GM23338 (cell line): ENCODE results near the gene RASL11B.

Source experiments
- CREB1 ChIP-seq: fragments of 250-450 bp; sonication (Bioruptor Pico); IDR thresholded peaks from 2 replicates; pipeline ENCODE4 v1.5.0; 2020; ENCODE audit warnings: low read depth, mild to moderate bottlenecking, moderate library complexity
- CTCF ChIP-seq, 2 experiments: fragments of 200-600 bp in 1 of 2; sonication (generic) in 1 of 2; conservative IDR thresholded peaks; 2 replicates each; pipeline versions ENCODE4 v1.5.1 to v1.6.1; 2016 to 2017; ENCODE audit warnings: antibody characterized with exemption in 2 of 2, low read depth in 2 of 2, mild to moderate bottlenecking in 2 of 2, moderate library complexity in 1 of 2
- EZH2 ChIP-seq: fragments of 200-600 bp; sonication (generic); IDR thresholded peaks from one replicate; pipeline ENCODE4 v1.8.0; 2017; ENCODE audit warnings: antibody characterized with exemption, mild to moderate bottlenecking, low read depth; ENCODE audit not compliant: unreplicated experiment
- EZH2phosphoT487 ChIP-seq: fragments of 200-600 bp; sonication (generic); IDR thresholded peaks from one replicate; pipeline ENCODE4 v1.8.1; 2018; ENCODE audit warnings: antibody characterized with exemption; ENCODE audit not compliant: unreplicated experiment
- NANOG ChIP-seq: IDR thresholded peaks from 2 replicates; pipeline ENCODE4 v1.6.1; 2016; ENCODE audit warnings: antibody characterized with exemption, borderline replicate concordance
- POLR2AphosphoS5 ChIP-seq: IDR thresholded peaks from 2 replicates; pipeline ENCODE4 v1.6.1; 2016; ENCODE audit warnings: antibody characterized with exemption, low read depth
- REST ChIP-seq: IDR thresholded peaks from one replicate; pipeline ENCODE4 v1.6.1; 2018; ENCODE audit warnings: antibody characterized with exemption; ENCODE audit not compliant: unreplicated experiment

- no peak for TF ChIP-seq REST
- TF ChIP-seq POLR2AphosphoS5, result no peak
- TF ChIP-seq CTCF (conservative IDR thresholded peaks at IDR 0.05; ENCODE audit: low read depth in 2 of 2), result no peak
- no peak for TF ChIP-seq EZH2phosphoT487
- TF ChIP-seq NANOG, result no peak
- no peak for TF ChIP-seq EZH2
- TF ChIP-seq CREB1 (CRISPR knock-in tag), result no peak
Measured at GRCh38 chr4:52892880-52893279, 30.8 kb downstream of the RASL11B start.
